ENCODE data around the gene ATP2B3. TPM values are rescaled to one million over a fixed set of nuclear protein-coding genes. Genes with fewer than 3 reads are reported as not detected.

The ATP2B3 gene
- total RNA-seq, 2 donors from 2014 or later, result 0.68 to 0.85 TPM

- Histone ChIP-seq H3K27ac (no peak overlapping the region), H3K36me3 (no peaks in the 10 kb centered on the region), H3K9me3 (no peaks in the 10 kb centered on the region), H3K4me1 (ENCODE audit: control insufficient read depth in 1 of 2, low read depth in 2 of 2) (no peaks in the 10 kb centered on the region), H3K27me3 (replicated peaks; ENCODE audit: insufficient read depth) (no peaks in the 10 kb centered on the region), H3K4me3 (no peak overlapping the region)
- TF ChIP-seq, protein P1, sequence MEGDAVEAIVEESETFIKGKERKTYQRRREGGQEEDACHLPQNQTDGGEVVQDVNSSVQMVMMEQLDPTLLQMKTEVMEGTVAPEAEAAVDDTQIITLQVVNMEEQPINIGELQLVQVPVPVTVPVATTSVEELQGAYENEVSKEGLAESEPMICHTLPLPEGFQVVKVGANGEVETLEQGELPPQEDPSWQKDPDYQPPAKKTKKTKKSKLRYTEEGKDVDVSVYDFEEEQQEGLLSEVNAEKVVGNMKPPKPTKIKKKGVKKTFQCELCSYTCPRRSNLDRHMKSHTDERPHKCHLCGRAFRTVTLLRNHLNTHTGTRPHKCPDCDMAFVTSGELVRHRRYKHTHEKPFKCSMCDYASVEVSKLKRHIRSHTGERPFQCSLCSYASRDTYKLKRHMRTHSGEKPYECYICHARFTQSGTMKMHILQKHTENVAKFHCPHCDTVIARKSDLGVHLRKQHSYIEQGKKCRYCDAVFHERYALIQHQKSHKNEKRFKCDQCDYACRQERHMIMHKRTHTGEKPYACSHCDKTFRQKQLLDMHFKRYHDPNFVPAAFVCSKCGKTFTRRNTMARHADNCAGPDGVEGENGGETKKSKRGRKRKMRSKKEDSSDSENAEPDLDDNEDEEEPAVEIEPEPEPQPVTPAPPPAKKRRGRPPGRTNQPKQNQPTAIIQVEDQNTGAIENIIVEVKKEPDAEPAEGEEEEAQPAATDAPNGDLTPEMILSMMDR (IDR thresholded peaks at IDR 0.05), result peak; percentile 76
- ATAC-seq (ENCODE audit: insufficient number of reproducible peaks, low FRiP score, low read depth), result no peak
- DNase-seq (ENCODE audit: low spot score), result no peak
Measured at GRCh38 chrX:153539171-153539978, 21.9 kb downstream of the ATP2B3 start.

DNA sequence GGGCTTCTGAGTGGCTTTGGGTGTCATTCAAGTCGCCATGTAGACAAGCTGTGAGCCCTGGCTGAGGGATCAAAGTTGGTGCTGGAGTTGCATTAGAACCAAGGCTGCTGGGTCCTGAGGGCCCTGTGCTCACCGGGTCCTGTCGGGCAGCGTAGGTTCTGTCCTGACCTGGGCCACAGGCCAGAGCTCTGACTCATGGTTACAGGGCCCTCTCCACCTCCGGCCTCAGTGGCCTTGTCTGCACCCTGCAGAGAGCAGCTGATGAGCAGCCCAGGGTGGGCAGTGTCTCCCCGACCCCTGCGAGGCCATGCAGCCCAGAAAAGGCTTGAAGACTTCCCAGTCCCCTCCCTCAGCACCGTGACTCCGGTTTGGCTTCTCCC lies 22.5 kb downstream of the ATP2B3 start:
- ATAC-seq (ENCODE audit: insufficient number of reproducible peaks, low FRiP score, low read depth) (no peak), DNase-seq (ENCODE audit: low spot score) (no peak)
- no peak overlapping the region for H3K27ac ChIP-seq
- H3K4me1 ChIP-seq (ENCODE audit: control insufficient read depth in 1 of 2, low read depth in 2 of 2), result no peaks in the 10 kb centered on the region
- H3K4me3 ChIP-seq, result no peak overlapping the region
- H3K9me3 ChIP-seq, result no peaks in the 10 kb centered on the region
- H3K36me3 ChIP-seq, result no peaks in the 10 kb centered on the region
- no peaks in the 10 kb centered on the region for H3K27me3 ChIP-seq (replicated peaks; ENCODE audit: insufficient read depth)
- TF ChIP-seq, protein P1 (IDR thresholded peaks at IDR 0.05), result no peak

- TF ChIP-seq, protein P1 (IDR thresholded peaks at IDR 0.05), result no peak
- no peak for ATAC-seq (ENCODE audit: insufficient number of reproducible peaks, low FRiP score, low read depth)
- Histone ChIP-seq H3K27me3 (replicated peaks; ENCODE audit: insufficient read depth) (no peaks in the 10 kb centered on the region), H3K4me3 (no peak overlapping the region), H3K9me3 (no peaks in the 10 kb centered on the region), H3K27ac (no peak overlapping the region), H3K36me3 (no peaks in the 10 kb centered on the region), H3K4me1 (ENCODE audit: control insufficient read depth in 1 of 2, low read depth in 2 of 2) (no peaks in the 10 kb centered on the region)
- no peak for DNase-seq (ENCODE audit: low spot score)
Measured at GRCh38 chrX:153544727-153545126, 27.3 kb downstream of the ATP2B3 start.

- Histone ChIP-seq H3K9me3 (no peaks in the 10 kb centered on the region), H3K4me3 (no peak overlapping the region), H3K4me1 (ENCODE audit: control insufficient read depth in 1 of 2, low read depth in 2 of 2) (no peaks in the 10 kb centered on the region), H3K27ac (no peak overlapping the region), H3K36me3 (no peaks in the 10 kb centered on the region), H3K27me3 (replicated peaks; ENCODE audit: insufficient read depth) (no peaks in the 10 kb centered on the region)
- DNase-seq (ENCODE audit: low spot score) (no peak), ATAC-seq (ENCODE audit: insufficient number of reproducible peaks, low FRiP score, low read depth) (no peak)
- TF ChIP-seq, protein P1 (IDR thresholded peaks at IDR 0.05), result no peak
Measured at GRCh38 chrX:153546386-153546785, 28.9 kb downstream of the ATP2B3 start.

- Histone ChIP-seq H3K27ac (no peak overlapping the region), H3K9me3 (no peaks in the 10 kb centered on the region), H3K4me3 (no peak overlapping the region), H3K36me3 (no peaks in the 10 kb centered on the region), H3K4me1 (ENCODE audit: control insufficient read depth in 1 of 2, low read depth in 2 of 2) (no peaks in the 10 kb centered on the region), H3K27me3 (replicated peaks; ENCODE audit: insufficient read depth) (no peaks in the 10 kb centered on the region)
- TF ChIP-seq, protein P1 (IDR thresholded peaks at IDR 0.05), result no peak
- ATAC-seq (ENCODE audit: insufficient number of reproducible peaks, low FRiP score, low read depth) (no peak), DNase-seq (ENCODE audit: low spot score) (no peak)
Measured at GRCh38 chrX:153547195-153547594, 29.8 kb downstream of the ATP2B3 start.

All from thoracic aorta (tissue), 2 donors.